Stimulated activated CD8-positive, alpha-beta memory T cell treated with anti-CD3 and anti-CD28 coated beads, Interleukin-15, amount 100 ng/mL, for 48 hours (primary cell): ENCODE results near the gene FAM200B.
"Not testable (repeated sequence)": the region's sequence is repeated elsewhere in the genome, so short reads cannot be mapped to it uniquely, and the experiment has no call there.

ENCODE experiments used
- DNase-seq, 2 donors: peaks; one replicate each; pipeline ENCODE4 v3.0.0-alpha.2; 2020; ENCODE audit warnings: low read depth in 2 of 2

FAM200B gene

DNA sequence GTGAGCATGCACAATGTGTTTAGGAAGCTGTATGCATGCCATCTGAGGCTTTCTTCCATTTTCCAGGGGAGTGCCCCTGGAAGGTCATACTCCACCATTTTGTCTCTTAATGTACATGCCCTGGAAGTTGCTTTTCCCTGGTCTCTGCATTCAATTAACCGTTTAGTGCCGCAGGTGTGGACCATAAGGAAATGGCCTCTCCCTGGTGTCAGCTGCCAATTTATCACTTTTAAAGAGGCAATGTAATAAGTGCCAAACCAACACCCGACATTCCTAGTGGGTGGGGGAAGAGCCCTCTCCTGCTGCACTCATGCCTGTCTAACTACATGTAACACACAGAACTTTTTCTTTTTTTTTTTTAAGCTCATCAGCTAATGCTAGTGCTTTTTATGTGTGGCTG lies 14.1 kb downstream of the FAM200B start:
- DNase-seq: no peak

DNA sequence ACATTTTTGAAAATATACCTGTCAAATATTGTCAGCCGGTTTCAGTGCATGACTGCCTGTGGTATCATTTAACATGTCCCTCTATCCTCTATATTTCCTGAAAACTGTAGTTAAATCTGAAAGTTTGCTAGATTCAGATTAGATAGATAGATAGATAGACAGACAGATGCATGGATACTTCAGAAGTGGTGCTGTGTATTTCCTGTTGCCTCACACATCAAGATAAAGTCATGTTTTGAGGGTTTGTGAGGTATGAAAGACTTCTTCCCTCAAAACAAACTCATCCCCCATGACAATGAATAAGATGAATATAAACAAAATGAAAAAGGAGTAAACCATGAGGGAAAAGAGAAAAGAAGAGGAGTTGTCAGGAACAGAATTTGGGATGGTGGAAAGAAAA lies 15.2 kb downstream of the FAM200B start:
- DNase-seq: no peak

DNA sequence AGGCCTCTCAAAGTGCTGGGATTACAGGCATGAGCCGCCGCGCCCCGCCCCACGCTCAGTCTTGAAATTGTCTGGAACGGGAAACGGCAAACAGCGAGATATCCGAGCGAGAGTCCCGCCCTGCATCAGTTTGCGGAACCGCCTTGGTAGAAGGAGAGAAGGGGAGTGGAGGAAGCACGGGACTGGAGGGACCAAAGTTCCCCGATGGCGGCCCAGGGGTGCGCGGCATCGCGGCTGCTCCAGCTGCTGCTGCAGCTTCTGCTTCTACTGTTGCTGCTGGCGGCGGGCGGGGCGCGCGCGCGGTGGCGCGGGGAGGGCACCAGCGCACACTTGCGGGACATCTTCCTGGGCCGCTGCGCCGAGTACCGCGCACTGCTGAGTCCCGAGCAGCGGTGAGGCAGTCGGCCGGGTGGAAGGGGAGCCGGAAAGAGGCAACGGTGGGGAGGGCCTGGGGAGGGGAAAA lies 21.3 kb downstream of the FAM200B start, which contains the start of gene BST1:
TSS of gene BST1 (plus strand) at position 125 of the 463 bp plus-strand sequence. CDS start at position 205, 80 bp downstream.
- DNase-seq: peak; percentile 15 to 16

DNA sequence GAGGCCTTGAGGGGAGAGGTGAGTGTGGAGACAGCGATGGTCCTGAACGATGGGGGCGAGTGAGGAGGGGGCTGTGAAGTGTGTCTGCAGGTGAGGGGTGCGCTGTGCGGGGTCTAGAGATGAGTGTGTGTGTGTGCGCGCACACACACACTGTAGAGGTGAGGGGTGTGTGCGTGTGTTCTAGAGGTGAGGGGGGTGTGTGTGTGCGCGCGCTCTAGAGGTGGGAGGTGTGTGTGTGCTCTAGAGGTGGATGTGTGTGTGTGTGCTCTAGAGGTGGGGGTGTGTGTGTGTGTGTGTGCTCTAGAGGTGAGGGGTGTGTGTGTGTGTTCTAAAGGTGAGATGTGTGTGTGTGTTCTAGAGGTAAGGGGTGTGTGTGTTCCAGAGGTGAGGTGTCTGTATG lies 21.8 kb downstream of the FAM200B start:
- no peak for DNase-seq

DNA sequence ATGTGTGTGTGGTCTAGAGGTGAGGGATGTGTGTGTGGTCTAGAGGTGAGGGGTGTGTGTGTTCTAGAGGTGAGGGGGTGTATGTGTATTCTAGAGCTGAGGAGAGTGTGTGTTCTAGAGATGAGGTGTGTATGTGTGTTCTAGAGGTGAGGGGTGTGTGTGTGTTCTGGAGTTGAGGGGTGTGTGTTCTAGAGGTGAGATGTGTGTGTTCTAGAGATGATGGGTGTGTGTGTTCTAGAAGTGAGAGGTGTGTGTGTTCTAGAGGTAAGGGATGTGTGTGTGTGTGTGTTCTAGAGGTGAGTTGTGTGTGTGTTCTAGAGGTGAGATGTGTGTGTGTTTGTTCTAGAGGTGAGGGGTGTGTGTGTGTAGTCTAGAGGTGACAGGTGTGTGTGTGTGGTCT lies 22.5 kb downstream of the FAM200B start:
- no peak for DNase-seq

DNA sequence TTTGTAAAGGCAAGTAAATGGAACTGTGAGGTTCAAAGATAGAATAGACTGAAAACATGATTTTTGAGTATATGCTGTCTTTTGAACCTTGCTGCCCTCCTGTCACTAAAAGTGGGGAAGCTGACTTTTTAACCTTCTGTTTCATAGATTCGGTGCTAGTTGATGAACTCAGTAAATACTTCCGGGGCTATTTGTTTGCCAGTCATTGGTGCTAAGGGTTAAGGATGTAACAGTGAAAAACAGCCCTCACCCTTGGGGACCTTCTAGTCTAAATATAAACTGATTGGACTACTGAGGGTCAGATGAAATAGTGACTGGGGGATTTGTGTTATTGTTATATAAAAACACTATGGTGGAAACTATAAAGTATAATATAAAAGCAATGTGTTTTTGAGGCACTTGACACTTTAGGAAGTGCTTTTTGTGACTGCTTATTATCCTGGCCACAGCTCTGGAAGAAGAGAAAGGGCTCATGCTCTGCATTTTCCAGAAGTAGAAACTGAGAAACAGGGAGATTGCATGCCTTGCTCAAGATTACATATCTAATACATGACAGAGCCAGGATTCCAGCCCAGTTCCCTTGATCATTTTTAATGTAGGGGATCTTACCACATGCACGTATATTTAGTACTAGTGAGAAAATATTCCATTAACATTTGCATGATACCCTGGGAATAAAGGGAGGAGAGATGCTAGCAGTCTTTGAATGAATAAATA lies 25.2 kb downstream of the FAM200B start:
- DNase-seq: no peak

DNA sequence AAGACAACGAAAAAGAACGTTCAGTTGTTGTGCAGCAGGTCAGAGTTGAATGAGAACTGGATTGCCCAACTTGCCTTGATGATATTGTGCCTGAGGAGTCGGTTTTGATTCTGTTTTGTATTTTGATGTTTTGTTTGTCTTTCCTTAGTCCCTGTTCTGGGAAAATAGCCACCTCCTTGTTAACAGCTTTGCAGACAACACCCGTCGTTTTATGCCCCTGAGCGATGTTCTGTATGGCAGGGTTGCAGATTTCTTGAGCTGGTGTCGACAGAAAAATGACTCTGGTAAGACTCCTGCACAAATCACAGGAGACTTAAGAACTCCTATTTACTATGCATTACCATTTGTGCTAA lies 25.7 kb downstream of the FAM200B start:
- DNase-seq: no peak

DNA sequence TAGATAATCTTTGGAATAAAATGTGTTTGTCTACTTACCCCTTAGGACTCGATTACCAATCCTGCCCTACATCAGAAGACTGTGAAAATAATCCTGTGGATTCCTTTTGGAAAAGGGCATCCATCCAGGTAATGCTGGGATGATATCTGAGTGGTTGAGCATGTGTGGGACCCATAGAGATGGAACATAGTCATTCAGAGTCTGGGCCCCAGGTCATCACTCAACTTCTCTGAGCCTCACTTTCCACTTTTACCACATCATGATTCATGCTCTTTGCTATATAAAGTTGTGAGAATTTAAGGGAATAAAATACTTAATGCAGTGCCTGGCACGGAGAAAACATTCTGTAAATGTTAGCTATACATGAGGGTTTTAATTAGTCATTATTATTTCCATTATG lies 30.1 kb downstream of the FAM200B start:
- no peak for DNase-seq

DNA sequence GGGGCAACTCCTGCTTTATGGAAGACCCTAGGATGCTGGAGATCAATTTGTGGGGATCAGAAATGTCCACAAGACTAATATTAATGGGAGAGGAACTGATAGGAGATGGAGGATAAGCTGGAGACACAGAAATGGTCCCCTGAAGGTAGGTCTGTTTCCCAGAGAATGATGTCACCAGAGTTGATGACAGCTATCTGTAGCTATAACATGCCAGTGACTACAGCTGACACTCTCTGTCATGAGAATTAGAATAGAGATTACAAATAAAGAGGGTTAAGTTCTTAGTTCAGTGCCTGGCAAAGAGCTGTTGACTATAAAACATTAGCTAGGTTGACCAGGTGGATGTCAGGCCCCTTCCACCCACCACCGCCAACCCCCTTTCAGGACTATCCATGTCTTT lies 30.6 kb downstream of the FAM200B start:
- DNase-seq: no peak

DNA sequence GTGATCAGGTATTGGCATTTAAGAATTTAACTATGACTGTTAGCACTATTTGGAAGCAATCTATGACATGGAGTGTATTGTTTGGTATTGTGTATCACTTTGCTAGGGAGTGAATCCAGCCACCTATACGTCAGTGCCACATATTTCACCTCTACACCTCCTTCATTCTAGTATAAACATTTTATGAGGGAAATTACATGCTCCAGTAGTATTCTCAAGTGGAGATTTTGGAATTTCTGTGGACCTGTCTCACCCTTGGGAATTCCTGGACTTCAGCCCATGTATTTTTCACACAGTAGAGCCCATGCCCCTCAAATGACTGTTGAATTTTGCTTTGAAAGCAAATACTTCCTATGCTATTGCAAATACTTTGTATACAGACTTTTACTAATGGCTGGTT lies 32.5 kb downstream of the FAM200B start:
- no peak for DNase-seq

DNA sequence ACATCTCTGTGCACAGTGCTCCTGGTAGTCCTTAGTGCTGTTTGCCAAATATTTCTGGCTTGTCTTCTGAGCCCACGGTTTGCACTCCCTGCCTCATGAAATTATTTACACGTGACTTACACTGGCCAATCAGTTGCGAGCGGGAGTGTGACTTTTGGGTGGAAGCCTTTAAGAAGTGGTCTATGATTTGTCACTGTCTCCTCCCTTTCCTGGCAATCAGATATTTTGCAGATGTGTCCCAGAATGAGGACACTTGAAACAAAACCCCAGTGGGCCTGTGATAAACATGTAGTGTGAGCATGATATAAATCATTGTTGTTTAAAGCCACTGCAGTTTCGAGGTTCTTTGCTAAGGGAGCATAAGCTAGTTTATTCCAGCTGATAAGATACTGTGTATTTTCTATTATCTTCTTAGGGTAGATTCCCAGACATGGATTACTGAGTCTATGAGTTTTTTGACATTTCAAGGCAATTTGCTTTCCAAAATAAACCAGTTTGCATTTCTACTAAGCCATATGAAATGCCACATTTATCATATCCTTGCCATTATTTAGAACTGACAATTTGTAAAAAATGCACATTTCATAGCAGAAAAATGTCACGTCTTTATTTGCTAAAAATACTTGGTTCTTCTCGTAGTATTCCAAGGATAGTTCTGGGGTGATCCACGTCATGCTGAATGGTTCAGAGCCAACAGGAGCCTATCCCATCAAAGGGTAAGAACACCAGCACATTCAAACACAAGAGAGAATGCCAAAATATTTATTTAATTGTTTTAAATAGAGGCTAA lies 33.2 kb downstream of the FAM200B start:
- DNase-seq: no peak

DNA sequence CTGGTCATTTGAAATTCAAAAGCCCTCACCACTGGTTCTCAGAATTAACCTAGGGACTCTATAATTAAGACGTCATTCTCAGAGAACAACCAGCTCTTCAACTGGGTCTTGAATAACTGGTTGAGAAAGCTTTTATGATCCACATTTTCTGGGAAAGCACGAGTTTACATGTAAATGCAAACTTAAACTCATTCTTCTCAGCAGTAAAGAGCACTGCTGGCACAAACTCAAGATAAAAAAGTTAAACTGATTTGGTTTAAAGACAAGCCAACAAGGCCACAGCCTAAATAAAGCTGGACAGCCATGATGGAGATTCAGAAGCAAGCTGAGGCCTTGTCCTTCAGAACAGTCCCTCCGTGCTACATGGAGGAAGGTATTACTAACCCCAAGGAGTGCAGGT lies 34.5 kb downstream of the FAM200B start:
- no peak for DNase-seq

DNA sequence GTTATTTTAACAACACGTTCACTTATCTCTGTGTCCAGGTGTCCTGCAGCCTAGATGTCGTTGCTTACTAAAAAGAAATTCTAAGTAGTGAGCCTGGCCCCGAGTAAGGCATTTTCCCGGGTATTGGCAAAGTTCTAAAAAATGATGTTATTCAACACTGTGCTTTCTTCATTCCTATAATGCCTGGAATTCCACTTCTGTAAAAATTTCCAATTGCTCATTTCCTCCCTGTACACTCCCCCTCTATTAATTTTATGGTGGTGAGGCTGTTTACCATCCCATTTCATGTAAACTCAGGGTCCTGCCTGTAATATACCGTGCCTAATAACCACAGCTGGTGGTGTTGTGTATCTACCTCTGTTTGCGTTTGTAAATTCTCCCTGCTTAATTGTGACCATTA lies 35.5 kb downstream of the FAM200B start:
- no peak for DNase-seq

DNA sequence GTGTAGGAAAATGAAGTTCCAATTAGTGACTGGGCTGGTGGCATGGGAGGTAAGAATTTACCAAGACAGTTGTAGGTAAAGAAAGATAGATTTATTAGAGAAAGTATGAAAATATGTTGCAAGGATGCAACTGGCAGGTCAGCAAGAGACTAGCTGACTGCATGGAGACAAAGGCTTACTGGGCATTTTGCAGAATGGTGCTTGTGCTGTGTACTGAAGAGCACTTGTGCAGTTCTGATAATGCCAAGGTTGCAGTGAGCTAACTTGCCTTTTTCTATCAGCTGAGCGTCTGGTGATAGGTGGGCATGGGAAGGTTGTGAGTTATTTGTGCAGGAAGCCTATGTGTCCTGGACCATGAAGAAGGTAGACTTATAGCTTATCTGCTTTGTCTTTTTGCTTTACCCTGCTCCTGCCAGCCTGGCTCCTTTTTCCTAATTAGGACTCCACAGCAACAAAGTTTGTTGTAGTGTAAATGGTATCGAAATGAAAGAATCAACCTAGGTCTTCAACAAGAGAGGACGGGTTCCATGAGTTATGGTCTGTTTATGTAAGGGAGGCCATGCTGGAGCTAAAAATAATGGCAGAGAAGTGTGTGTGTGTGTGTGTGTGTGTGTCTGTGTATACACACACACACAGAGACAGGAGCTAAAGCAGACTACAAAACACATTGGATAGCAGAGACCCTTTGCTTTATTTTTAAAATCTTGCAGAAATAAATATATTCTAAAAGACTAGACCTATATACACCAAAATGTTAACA lies 36.2 kb downstream of the FAM200B start:
- no peak for DNase-seq

DNA sequence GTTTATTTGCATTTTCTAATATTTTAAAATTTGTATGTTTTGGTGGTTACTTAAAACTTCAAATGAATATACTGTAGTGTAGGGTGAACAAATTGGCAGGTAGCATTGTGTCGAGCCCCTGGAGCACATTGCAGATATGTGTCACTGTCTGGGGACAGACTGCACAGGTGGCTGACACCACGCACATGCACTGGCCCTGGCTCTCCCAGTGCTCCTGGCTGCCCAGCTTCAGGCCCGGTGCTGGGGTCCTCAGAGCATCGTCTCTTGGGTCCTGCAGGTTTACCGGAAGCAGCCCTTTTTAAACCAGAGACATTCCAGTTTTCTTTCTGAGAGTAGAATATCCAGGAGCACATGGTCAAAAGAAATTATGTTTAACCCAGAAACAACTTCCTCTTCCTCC lies 36.8 kb downstream of the FAM200B start:
- no peak for DNase-seq

DNA sequence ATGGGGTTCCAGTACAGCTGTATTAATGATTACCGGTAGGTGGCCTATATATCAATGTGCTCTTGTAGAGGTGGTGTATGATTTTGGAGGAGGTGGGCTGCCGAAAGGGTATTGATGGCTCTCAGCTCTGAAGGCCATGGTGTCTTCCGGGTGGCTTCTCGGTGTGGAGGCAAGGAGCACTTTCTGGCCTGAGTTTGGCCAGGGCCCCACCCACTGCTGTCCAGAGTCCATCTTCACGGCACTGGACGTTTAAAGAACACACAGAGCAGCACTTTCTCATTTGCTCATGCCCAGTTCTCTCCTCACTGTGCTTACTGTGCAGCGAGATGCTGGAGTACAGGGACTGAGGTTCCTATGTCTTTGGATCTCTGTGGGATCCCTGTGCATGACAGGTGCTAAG lies 37.3 kb downstream of the FAM200B start:
- DNase-seq: no peak

DNA sequence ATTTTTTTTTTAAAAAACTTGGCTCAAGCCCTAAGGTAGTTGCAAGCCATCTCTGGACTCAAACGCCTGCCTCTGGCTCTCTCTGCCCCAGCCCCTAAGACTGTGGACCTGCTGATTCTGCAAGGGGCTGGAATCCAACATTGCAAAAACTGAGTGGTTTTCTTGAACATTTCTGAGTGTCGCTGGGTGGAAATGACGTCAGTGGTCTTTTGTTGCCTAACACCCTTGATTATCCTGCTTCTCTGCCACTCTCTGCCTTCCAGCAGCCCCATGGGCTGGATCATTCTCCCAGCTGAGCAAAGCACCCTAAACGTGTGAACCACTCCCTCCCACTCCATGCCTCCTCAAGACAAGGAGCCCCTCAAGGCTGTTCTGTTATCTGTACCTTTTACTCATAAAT lies 37.9 kb downstream of the FAM200B start:
- DNase-seq: no peak

DNA sequence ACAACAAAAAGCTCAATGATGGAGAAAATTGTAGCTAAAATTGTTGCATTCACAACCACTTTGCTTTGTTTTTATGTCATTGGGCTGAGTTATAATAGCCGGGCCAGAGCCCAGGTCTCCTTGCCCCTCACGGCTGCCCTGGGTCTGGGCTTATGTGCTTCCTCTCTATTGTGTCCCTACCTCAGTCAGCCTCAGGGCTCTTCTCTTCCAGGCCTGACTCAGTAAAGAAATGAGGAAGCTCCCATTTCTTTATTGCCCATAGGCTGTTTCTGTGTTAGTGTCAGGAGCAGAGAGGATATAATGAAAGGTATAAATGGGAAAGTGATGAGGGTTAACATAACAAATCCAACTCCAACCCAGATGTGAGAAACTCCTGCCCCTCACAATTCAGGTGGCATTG lies 39.2 kb downstream of the FAM200B start:
- DNase-seq: no peak

DNA sequence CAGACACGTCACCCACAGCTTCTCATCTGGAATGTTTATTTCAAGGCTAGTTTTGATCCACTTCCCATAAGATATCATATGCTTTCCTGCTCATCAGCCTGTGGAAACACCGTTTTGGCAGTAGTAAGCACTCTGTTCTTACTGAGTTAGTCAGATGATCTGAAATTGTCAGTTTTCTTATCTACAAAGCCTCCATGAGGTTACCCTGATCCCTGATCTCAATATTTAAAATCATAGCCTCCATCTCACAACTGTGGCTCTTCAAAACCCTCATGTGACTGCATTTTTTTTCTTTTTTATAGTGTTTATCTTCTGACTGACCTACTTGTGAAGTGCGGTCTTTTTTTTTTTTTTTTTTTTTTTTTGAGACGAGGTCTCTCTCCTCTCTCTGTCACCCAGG lies 44.0 kb downstream of the FAM200B start:
- no peak for DNase-seq

DNA sequence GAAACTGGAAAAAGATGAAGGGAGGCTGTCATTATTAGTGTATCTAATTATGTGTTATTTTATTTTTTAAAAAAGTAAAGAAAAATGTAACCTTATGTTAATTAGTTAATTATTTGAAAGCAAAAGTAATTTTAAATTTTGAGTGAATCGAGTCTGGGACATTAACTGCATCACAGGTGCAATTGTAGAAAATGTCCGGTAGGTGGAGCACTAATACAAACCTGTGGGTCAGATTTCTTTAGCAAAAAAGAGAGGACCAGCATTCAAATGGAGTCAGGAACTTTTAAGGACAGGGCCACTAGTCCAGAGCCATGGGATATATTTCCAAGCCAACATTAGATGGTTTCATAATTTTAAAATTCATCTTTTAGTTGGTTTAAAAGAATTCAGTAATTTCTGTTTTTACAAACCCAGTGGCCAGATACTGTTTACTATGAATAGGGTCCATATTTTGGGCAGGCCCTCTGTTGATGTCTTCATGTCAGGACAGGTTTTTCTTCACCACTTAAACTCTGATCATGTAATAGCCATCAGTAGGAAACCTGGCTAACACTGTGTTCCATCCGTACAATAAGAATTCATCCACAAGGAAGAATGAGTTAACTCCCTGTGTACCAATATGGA lies 48.4 kb downstream of the FAM200B start:
- no peak for DNase-seq

DNA sequence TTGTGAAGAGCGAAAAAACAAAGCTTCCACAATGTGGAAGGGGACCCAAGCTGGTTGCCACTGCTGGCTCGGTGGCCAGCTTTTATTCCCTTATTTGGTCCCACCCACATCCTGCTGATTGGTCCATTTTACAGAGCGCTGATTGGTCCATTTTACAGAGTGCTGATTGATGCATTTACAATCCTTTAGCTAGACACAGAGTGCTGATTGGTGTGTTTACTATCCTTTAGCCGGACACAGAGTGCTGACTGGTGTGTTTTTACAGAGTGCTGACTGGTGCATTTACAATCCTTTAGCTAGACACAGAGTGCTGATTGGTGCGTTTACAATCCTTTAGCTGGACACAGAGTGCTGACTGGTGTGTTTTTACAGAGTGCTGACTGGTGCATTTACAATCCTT lies 51.4 kb downstream of the FAM200B start:
- not testable (repeated sequence) for DNase-seq

DNA sequence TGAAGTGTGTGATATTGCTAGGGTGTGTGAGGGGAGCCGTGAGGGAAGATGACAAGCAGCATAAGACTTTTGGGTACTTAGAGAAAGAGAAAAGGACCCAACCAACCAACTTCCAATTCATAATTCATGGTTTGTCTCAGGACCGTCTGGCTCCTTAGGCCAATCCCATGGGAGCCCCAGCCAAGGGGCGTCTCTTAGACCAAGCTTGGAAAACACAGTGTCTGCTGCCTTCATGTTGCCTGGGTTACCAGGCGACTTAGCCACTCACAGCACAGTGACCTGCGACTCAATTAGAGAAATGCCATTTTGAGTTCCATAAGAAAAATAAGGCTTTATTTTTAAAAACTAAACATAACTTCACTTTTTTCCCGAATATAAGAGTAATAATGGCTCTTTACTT lies 53.9 kb downstream of the FAM200B start:
- DNase-seq: no peak
